HFFc6 (cell line): ENCODE data around the gene CALY. TPM values are rescaled to one million over a fixed set of nuclear protein-coding genes. Genes with fewer than 3 reads are reported as not detected.

Experiments
- DNase-seq: peaks from one replicate; pipeline ENCODE4 v3.0.0-alpha.2; 2018
- H3K27ac Mint-ChIP-seq: 2 replicates; pipeline ENCODE4 v1.8.0; 2020; ENCODE audit warnings: mild to moderate bottlenecking, mixed read lengths
- H3K27me3 Mint-ChIP-seq: 2 replicates; pipeline ENCODE4 v1.8.0; 2021; ENCODE audit warnings: mild to moderate bottlenecking, moderate library complexity, mixed read lengths; ENCODE audit not compliant: insufficient read depth
- H3K36me3 Mint-ChIP-seq: 2 replicates; pipeline ENCODE4 v1.8.0; 2021; ENCODE audit warnings: low read depth, mixed read lengths
- H3K4me1 Mint-ChIP-seq: 2 replicates; pipeline ENCODE4 v1.8.0; 2020; ENCODE audit warnings: low read depth, mixed read lengths
- H3K4me3 Mint-ChIP-seq: 2 replicates; pipeline ENCODE4 v1.8.0; 2020; ENCODE audit warnings: mild to moderate bottlenecking, moderate library complexity, mixed read lengths
- H3K9me3 Mint-ChIP-seq: 2 replicates; pipeline ENCODE4 v1.8.0; 2020; ENCODE audit warnings: mild to moderate bottlenecking, mixed read lengths
- CTCF ChIP-seq: fragments of 200-600 bp; sonication (generic); IDR thresholded peaks from 2 replicates; pipeline ENCODE4 v1.5.0; 2021; ENCODE audit warnings: antibody characterized with exemption, mild to moderate bottlenecking
- total RNA-seq, 6 experiments: library from RNA; stranded (reverse); fragmentation: NEBNext Ultra II Directional; extraction: Animal tissue kit (Norgen Biotek cat#: 25700); gene quantifications; 2 replicates in 1 of 6; 3 replicates in 5 of 6; pipeline ENCODE4 v1.2.3, GENCODE V29; 2021

CALY gene
- total RNA-seq, 6 experiments from 2014 or later, result 0.31 TPM; not detected in 5

- Mint-ChIP-seq H3K27ac (no peak overlapping the region), H3K36me3 (peaks cover 29% of the 10 kb centered on the region), H3K4me3 (no peak overlapping the region), H3K4me1 (peaks cover 12% of the 10 kb centered on the region), H3K9me3 (no peaks in the 10 kb centered on the region), H3K27me3 (peaks cover 2% of the 10 kb centered on the region; the same call in 1 of the 2 replicates)
- DNase-seq, result no peak
- TF ChIP-seq CTCF, result no peak
These were observed 54.9 kb downstream of the CALY start for GRCh38 chr10:133281628-133282372.

GRCh38 chr10:133281084-133281483 lies 55.6 kb downstream of the CALY start:
- Mint-ChIP-seq H3K27me3 (peaks cover 2% of the 10 kb centered on the region; the same call in 1 of the 2 replicates), H3K27ac (no peak overlapping the region), H3K4me3 (no peak overlapping the region)

GRCh38 chr10:133280391-133281059 lies 56.2 kb downstream of the CALY start:
- Mint-ChIP-seq H3K4me1 (peaks cover 12% of the 10 kb centered on the region), H3K36me3 (peaks cover 16% of the 10 kb centered on the region), H3K9me3 (no peaks in the 10 kb centered on the region), H3K27me3 (peaks cover under 1% of the 10 kb centered on the region; the same call in 1 of the 2 replicates), H3K27ac (no peak overlapping the region), H3K4me3 (no peak overlapping the region)
- DNase-seq, result no peak
- no peak for TF ChIP-seq CTCF

More at GRCh38 chr10:133281084-133281483, 55.6 kb downstream of the CALY start:
- Mint-ChIP-seq H3K9me3 (no peaks in the 10 kb centered on the region), H3K36me3 (peaks cover 22% of the 10 kb centered on the region), H3K4me1 (peaks cover 12% of the 10 kb centered on the region)
- no peak for TF ChIP-seq CTCF
- no peak for DNase-seq

GRCh38 chr10:133279326-133280226 lies 57.1 kb downstream of the CALY start:
- TF ChIP-seq CTCF, result no peak
- H3K9me3 Mint-ChIP-seq, result no peaks in the 10 kb centered on the region
- peaks cover 10% of the 10 kb centered on the region for H3K36me3 Mint-ChIP-seq
- H3K27ac Mint-ChIP-seq, result peak overlapping the region; percentile 21; the same call in 1 of the 2 replicates
- no peak overlapping the region for H3K4me3 Mint-ChIP-seq
- no peak for DNase-seq
- peaks cover 12% of the 10 kb centered on the region for H3K4me1 Mint-ChIP-seq
- H3K27me3 Mint-ChIP-seq, result no peaks in the 10 kb centered on the region

GRCh38 chr10:133278577-133279265 lies 58.0 kb downstream of the CALY start:
- no peak for TF ChIP-seq CTCF
- Mint-ChIP-seq H3K9me3 (no peaks in the 10 kb centered on the region), H3K27me3 (no peaks in the 10 kb centered on the region), H3K4me1 (peaks cover 12% of the 10 kb centered on the region), H3K4me3 (peak overlapping the region; percentile 46; the same call in 1 of the 2 replicates), H3K36me3 (peaks cover 8% of the 10 kb centered on the region; the same call in 1 of the 2 replicates), H3K27ac (peak overlapping the region; percentile 72; the same call in 1 of the 2 replicates)
- peak; percentile 63 for DNase-seq
